Measurements from ENCODE around the gene DNASE2B.
"Not testable (repeated sequence)": the region's sequence is repeated elsewhere in the genome, so short reads cannot be mapped to it uniquely, and the experiment has no call there.

Gene DNASE2B

DNA sequence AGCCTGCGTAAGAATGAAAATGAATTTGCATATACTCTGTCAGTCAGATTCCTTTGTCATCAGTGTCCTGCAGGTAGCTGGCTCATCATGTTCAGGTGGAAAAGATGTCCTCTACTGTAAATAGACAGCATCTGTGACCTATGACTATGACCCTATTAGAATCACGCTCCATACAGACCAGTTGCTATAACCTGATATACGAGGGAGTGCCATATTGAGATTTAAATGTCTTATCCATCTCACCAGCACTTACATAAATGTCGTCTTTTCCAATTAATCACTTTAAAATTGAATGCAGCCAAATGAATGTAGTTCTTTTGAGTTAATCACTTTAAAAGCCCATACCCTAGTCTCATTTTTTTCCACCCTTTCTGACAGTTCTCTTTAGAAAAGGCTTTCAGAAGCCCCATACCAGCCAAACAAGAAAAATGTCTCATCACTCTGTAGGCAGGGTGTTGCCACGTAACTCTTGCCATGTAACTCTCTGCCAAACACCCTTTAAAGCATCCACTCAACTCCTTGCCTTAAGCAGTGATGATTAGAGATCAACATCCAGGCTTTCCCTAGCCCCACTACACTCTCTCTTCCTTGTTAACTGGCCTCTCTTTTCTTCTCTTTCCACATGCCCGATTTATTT lies 26.3 kb downstream of the DNASE2B start:
- DNase-seq: no peak

DNA sequence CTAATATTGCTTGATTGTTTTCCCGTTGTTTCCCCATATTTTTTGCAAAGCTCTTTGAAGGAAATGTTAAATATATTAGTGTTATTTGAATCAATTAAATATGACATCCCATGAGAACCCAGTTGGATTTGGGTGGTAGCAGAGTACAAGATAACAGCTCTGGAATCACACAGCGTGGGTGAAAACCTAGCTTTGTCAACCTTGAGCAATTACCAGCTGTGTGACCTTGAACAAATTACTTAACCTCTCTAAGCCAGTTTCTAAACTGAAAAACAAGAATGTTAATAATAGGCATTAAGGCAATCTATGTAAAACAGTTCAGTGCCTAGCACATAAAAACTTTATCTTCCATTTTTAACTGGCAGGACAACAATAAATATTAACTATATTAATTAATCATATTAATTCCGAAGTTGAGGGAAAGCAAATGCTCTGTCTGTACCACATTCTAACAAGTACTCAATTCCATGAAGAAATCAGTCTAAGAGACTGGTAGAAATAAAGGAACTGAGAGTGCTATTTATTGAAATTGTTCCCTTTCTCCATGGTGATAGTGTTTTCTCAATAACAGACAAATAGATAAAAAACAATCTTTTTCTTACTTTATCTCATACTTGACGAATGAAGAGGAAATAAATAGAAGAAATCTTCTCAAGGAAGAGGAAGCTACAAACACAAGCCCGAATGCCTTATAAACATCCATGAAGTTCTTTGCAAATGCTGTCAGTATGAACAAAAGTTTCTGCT lies 27.0 kb downstream of the DNASE2B start:
- no peak for DNase-seq

DNA sequence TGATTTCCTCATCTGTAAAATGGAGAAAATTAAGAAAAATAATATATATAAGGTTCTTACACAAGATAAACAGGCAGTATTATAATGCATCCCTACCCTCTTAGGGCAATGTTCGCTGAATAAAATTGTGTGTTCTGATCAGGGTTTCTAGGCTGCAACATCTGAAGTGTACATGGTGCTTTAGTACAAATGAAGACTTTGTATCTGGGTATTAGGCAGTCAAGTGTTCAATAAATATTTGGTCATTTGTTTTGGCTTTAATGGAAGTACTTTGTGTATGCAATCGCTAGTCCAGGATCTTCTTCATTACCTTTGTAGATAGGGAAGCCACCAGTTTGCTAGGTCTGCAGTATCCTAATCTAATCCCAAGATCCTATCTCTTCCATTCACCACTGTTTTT lies 28.1 kb downstream of the DNASE2B start:
- DNase-seq: no peak

- DNase-seq: no peak
Measured at GRCh38 chr1:84427250-84428188, 29.2 kb downstream of the DNASE2B start.

DNA sequence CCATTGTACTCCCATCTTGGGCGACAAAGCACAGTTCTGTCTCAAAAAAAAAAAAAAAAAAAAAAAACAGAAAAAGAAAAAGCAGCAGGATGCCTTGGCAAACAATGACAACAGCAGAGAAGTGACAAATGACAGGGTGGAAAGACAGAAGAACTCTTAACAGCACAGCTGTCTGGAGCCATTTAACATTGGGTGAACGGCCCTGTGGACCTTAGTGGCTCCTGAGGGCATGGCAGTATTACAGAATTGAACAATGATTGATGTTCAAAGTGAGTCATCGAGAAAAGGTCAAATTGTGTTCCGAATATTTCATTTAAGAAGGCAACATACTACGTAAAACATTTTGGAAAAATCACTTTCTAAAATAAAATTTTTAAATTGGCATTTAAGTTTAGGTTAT lies 30.0 kb downstream of the DNASE2B start:
- DNase-seq: no peak

DNA sequence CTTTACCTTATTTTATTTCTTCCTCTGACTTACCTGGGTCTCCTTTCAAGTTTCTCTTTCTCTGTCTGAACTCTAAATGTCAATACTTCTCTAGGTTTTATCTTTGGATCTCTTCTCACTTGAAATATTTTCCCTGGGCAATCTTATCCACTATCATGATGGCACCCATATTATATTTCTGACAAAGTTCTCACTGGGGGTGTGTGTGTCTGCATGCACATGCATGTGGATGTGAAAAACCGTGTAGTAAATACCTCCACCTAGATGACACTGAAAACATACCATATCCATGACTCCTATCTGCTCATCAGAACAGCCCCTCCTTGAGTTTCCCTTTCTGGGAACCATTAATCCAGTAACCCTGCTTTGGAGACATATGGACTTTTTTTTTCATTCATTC lies 30.9 kb downstream of the DNASE2B start:
- no peak for DNase-seq

DNA sequence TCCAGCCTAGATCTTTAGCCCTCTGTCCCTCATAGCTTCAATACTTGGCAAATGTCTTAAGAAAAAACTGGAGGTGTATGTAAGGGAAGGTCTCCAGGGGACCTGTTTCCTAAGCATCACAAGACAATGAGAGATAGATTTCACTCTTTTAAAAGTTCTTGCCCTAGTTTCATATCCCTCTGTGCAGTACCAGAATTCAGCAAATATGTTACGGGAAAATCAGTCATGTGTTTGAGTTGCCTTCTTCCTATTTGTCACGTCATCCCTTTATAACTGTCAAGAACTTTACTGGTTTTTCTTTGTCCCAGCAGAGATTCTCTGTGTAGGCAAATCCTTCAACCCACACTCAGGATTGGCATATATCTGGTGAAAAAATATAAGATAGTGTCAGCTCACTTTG lies 32.3 kb downstream of the DNASE2B start:
- DNase-seq: no peak

GRCh38 chr1:84433258-84434080 lies 35.2 kb downstream of the DNASE2B start:
- peak; percentile 70 to 80 for DNase-seq

DNA sequence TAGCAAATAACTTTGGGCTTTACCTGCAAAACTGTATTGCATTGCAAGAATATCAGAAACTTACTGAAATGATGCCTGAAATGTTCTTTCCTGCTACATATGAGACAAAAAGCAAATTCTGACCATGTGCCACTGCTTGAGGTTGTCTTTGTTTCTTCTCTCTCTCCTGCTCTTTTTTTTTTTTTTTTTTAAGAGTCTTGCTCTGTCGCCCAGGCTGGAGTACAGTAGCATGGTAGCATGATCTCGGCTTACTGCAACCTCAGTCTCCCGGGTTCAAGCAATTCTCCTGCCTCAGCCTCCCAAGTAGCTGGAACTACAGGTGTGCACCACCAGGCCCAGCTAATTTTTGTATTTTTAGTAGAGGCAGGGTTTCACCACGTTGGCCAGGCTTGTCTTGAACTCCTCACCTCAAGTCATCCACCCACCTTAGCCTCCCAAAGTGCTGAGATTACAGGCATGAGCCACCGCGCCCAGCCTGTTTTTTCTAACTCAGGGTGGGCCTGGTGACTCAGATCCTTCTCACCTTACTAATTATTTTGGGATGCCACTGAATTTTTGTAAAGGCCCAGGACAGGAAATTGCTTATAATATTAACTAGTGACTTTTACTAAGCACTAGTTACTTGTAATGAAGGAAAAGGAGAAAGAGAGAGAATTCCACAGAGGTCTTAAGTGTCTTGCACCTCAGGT lies 35.9 kb downstream of the DNASE2B start:
- DNase-seq: no peak

DNA sequence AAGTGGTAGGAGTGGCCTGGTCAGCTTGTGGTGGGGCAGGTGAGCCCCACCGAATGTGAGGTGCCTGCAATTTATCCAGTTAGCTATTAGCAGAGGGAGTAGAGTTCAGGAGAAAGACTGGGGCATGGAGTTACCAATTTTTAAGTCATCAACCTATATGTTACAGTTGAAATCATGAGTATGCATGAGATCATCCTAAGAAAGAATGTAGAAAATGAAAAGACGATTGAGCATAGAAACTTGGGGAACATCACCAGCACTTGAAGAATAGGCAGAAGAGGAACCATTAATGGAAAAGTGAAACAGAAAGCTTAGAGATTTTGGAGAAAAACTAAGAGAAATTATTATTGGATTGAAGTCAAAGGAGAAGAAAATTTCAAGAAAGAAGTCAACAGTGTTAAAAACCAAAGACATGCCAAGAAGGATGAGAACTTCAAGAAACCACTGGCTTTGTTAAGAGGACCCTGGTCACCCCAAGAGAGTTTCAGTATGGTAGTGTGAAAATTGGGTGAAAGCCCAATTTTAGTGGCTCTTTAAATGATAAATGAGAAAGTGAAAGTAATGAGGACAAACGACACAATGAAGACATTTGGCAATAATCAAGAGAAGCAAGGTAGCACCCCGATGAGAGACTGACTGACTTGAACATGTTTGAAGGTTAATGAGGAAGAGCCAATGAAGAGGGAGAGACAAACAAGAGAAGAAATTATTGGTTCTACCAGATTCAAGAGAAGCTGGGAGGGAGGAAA lies 36.7 kb downstream of the DNASE2B start:
- no peak for DNase-seq

DNA sequence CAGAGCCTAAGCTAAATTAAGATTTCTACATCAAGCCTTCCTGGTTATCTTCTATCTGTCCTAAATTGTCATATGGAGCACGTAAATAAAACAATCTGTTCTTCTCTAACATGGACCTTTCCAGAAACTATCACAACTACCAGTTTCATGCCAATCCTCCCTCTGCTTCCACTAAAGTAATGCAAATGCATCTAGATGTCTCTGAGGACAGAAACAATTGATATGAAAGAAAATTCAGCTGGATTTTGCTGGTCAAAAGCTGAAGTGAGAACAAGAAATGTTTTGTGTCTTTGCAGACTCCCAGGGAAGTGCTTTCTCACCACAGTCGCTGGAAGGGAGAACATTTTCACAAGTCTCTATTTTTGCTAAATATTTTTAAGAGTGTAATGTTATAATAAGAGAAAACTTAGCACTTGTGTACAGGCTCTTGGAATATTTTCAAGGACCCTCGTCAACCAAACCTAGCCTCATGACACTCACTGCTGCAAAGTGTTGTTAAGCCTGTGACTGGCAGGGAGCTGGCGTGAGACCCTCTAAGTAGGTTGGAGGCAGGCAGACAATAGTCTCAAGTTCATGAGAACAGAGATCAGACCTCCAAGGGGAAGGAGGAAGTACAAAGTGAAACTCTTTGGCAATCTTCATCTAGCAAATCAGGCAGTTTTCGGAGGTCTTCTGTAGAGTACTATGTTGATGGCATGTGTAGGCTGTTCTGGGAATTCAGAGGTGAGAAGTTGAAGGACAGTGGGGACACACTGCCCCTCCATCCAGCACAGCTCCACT lies 38.8 kb downstream of the DNASE2B start:
- DNase-seq: no peak

DNA sequence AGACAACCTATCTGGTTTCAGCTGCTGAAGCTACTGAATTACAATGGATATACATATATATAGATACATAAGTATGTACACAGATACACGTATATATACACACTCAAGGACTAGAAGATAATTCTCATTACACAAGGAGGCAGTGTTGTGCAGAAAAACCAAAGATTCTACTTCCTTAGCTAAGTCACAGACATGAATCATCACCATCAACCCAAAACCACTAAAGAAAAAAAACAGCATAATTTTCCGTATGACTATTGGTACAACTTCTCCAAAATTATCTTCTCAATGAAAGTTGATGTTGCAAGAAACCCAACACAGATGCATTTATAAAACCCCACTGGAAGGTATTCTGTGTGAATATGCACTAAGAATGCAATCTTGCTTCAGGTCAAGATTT lies 44.0 kb downstream of the DNASE2B start:
- no peak for DNase-seq

- not testable (repeated sequence) for DNase-seq
Measured at GRCh38 chr1:84442747-84443646, 44.7 kb downstream of the DNASE2B start.

DNA sequence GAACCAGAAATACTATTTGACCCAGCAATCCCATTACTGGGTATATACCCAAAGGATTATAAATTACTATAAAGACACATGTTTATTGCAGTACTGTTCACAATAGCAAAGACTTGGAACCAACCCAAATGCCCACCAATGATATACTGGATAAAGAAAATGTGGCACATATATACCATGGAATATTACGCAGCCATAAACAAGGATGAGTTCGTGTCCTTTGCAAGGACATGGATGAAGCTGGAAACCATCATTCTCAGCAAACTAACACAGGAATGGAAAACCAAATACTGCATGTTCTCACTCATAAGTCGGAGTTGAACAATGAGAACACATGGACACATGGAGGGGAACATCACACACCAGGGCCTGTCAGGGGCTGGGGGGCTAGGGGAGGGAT lies 50.4 kb downstream of the DNASE2B start:
- DNase-seq: not testable (repeated sequence)

DNA sequence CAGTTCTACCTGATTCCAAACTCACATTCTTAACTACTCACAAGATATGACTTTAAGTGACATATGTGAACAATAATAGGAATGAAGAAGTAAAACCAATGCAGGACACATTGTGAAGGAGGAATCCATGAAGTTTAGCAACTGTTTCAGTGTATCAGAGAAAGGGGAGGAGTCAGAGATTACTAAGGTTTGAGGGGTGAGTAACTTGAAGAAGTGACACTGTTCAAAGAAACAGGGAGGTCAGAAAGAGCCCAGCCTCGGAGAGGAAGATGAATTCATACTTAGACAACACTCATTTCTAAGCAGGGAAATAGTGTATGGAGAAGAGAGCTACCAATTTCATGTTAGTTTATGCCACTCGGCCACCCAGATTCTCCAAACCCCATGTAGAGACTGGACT lies 52.6 kb downstream of the DNASE2B start:
- DNase-seq: no peak

DNA sequence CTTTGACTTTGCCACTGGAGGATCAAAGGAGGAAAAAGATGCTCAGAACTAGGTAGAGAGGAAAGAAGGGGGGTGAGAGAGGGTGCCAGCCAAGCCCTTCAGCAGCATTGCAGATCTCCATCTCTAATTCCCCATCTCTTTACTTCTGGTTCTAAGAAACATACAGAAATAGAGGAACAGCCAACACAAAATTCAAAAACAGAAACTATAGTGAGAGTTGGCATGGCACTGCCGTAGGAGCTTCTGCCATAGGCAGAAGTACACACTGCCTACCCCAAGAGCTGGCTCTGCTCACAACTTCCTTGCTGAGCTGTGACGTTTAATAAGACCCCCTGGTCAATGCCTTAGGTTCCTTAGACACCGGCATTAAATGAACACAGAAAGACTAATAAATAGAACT lies 54.2 kb downstream of the DNASE2B start:
- DNase-seq: no peak

DNA sequence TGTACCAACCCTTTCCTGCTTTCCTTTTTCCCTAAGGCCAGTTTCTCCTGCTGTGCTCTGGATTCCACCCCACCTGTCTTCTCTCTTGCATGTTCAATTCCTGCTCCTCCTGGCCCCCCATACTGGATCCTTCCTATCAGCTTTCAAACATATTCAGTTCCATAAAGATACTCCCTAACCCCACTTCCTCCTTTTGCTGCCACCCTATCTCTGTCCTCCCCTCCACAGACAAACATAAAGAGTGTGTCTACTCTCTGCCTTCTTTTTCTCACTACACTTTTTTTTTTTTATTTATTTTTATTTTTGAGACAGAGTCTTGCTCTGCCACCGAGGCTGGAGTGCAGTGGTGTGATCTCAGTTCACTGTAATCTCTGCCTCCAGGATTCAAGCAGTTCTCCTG lies 63.8 kb downstream of the DNASE2B start:
- no peak for DNase-seq

Data from NCI-H187 (cell line).